ENCODE measurements around the gene C2CD2L.

GRCh38 chr11:119061256-119061655 lies 45.9 kb upstream of the C2CD2L start:
- TF ChIP-seq GABPA (IDR thresholded peaks at IDR 0.05; ENCODE audit: low read depth): no peak
- TF ChIP-seq, protein P1, sequence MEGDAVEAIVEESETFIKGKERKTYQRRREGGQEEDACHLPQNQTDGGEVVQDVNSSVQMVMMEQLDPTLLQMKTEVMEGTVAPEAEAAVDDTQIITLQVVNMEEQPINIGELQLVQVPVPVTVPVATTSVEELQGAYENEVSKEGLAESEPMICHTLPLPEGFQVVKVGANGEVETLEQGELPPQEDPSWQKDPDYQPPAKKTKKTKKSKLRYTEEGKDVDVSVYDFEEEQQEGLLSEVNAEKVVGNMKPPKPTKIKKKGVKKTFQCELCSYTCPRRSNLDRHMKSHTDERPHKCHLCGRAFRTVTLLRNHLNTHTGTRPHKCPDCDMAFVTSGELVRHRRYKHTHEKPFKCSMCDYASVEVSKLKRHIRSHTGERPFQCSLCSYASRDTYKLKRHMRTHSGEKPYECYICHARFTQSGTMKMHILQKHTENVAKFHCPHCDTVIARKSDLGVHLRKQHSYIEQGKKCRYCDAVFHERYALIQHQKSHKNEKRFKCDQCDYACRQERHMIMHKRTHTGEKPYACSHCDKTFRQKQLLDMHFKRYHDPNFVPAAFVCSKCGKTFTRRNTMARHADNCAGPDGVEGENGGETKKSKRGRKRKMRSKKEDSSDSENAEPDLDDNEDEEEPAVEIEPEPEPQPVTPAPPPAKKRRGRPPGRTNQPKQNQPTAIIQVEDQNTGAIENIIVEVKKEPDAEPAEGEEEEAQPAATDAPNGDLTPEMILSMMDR (IDR thresholded peaks at IDR 0.05; ENCODE audit: insufficient read depth, low read length): no peak

Measured in HL-60 (cell line).